HEK293 (cell line): ENCODE data around the gene IDI2.

Source experiments
- BCL11B ChIP-seq: fragments of 450-650 bp; formaldehyde crosslinking; IDR thresholded peaks from 2 replicates; pipeline ENCODE4 v1.5.1; 2016; ENCODE audit warnings: low read depth, missing biosample characterization, missing genetic modification characterization
- GLIS1 ChIP-seq: fragments of 450-650 bp; formaldehyde crosslinking; IDR thresholded peaks from 2 replicates; pipeline ENCODE4 v1.5.1; 2016; ENCODE audit warnings: missing biosample characterization, missing genetic modification characterization
- KLF1 ChIP-seq: fragments of 450-650 bp; formaldehyde crosslinking; IDR thresholded peaks from 2 replicates; pipeline ENCODE4 v1.5.1; 2016; ENCODE audit warnings: missing biosample characterization, missing genetic modification characterization
- KLF16 ChIP-seq: fragments of 450-650 bp; formaldehyde crosslinking; IDR thresholded peaks from 2 replicates; pipeline ENCODE4 v1.5.1; 2017; ENCODE audit warnings: missing biosample characterization, missing genetic modification characterization
- KLF7 ChIP-seq: fragments of 450-650 bp; formaldehyde crosslinking; IDR thresholded peaks from 2 replicates; pipeline ENCODE4 v1.5.1; 2016; ENCODE audit warnings: missing biosample characterization, missing genetic modification characterization, borderline replicate concordance
- MEIS1 ChIP-seq: sonication (generic); formaldehyde crosslinking; IDR thresholded peaks from 2 replicates; pipeline ENCODE4 v1.8.1; 2022; ENCODE audit warnings: missing genetic modification reagents, mild to moderate bottlenecking, borderline replicate concordance
- REPIN1 ChIP-seq: fragments of 450-650 bp; formaldehyde crosslinking; IDR thresholded peaks from 2 replicates; pipeline ENCODE4 v1.5.1; 2017; ENCODE audit warnings: missing biosample characterization, missing genetic modification characterization, low read depth
- ZNF132 ChIP-seq: fragments of 450-650 bp; formaldehyde crosslinking; IDR thresholded peaks from 2 replicates; pipeline ENCODE4 v1.5.1; 2017; ENCODE audit warnings: missing biosample characterization, missing genetic modification characterization, borderline replicate concordance
- ZNF155 ChIP-seq: fragments of 450-650 bp; formaldehyde crosslinking; IDR thresholded peaks from 2 replicates; pipeline ENCODE4 v1.5.1; 2016; ENCODE audit warnings: missing biosample characterization, missing genetic modification characterization
- ZNF24 ChIP-seq: fragments of 450-650 bp; formaldehyde crosslinking; IDR thresholded peaks from 2 replicates; pipeline ENCODE4 v1.5.1; 2016; ENCODE audit warnings: missing biosample characterization, missing genetic modification characterization
- ZNF335 ChIP-seq: fragments of 450-650 bp; formaldehyde crosslinking; conservative IDR thresholded peaks from 2 replicates; pipeline ENCODE4 v1.5.1; 2016; ENCODE audit warnings: missing biosample characterization, missing genetic modification characterization
- ZNF394 ChIP-seq: fragments of 450-650 bp; formaldehyde crosslinking; IDR thresholded peaks from 2 replicates; pipeline ENCODE4 v1.5.1; 2016; ENCODE audit warnings: missing biosample characterization, missing genetic modification characterization, mild to moderate bottlenecking, moderate library complexity, borderline replicate concordance
- ZNF426 ChIP-seq: fragments of 450-650 bp; formaldehyde crosslinking; IDR thresholded peaks from 2 replicates; pipeline ENCODE4 v1.5.1; 2017; ENCODE audit warnings: missing biosample characterization, missing genetic modification characterization, mild to moderate bottlenecking, inconsistent platforms, moderate library complexity
- ZNF529 ChIP-seq: fragments of 450-650 bp; formaldehyde crosslinking; IDR thresholded peaks from 2 replicates; pipeline ENCODE4 v1.5.1; 2017; ENCODE audit warnings: missing genetic modification characterization, missing biosample characterization; ENCODE audit not compliant: insufficient replicate concordance
- ZNF555 ChIP-seq: fragments of 450-650 bp; formaldehyde crosslinking; conservative IDR thresholded peaks from 2 replicates; pipeline ENCODE4 v1.5.1; 2017; ENCODE audit warnings: missing biosample characterization, mild to moderate bottlenecking, missing genetic modification characterization, inconsistent platforms
- ZNF623 ChIP-seq: fragments of 450-650 bp; formaldehyde crosslinking; IDR thresholded peaks from 2 replicates; pipeline ENCODE4 v1.5.1; 2016; ENCODE audit warnings: missing biosample characterization, missing genetic modification characterization
- ZNF747 ChIP-seq: fragments of 450-650 bp; formaldehyde crosslinking; IDR thresholded peaks from 2 replicates; pipeline ENCODE4 v1.5.1; 2016; ENCODE audit warnings: missing biosample characterization, missing genetic modification characterization
- ZNF768 ChIP-seq: fragments of 450-650 bp; formaldehyde crosslinking; IDR thresholded peaks from 2 replicates; pipeline ENCODE4 v1.5.1; 2018; ENCODE audit warnings: missing biosample characterization, mild to moderate bottlenecking, missing genetic modification characterization
- TF ChIP-seq, protein P1 (sequence below): fragments of 450-650 bp; formaldehyde crosslinking; IDR thresholded peaks from 2 replicates; pipeline ENCODE4 v1.5.1; 2016; ENCODE audit warnings: missing biosample characterization, missing genetic modification characterization, borderline replicate concordance
- TF ChIP-seq, protein P2 (sequence below): fragments of 450-650 bp; formaldehyde crosslinking; IDR thresholded peaks from 2 replicates; pipeline ENCODE4 v1.5.1; 2016; ENCODE audit warnings: missing biosample characterization, missing genetic modification characterization
- TF ChIP-seq, protein P3 (sequence below): fragments of 450-650 bp; formaldehyde crosslinking; IDR thresholded peaks from 2 replicates; pipeline ENCODE4 v1.5.1; 2016; ENCODE audit warnings: missing biosample characterization, missing genetic modification characterization
- TF ChIP-seq, protein P4 (sequence below): fragments of 450-650 bp; formaldehyde crosslinking; IDR thresholded peaks from 2 replicates; pipeline ENCODE4 v1.5.1; 2016; ENCODE audit warnings: missing biosample characterization, missing genetic modification characterization
- TF ChIP-seq, protein P5 (sequence below): fragments of 450-650 bp; formaldehyde crosslinking; IDR thresholded peaks from 2 replicates; pipeline ENCODE4 v1.5.1; 2016; ENCODE audit warnings: missing biosample characterization, missing genetic modification characterization
- TF ChIP-seq, protein P6 (sequence below): fragments of 450-650 bp; formaldehyde crosslinking; IDR thresholded peaks from 2 replicates; pipeline ENCODE4 v1.5.1; 2017; ENCODE audit warnings: missing biosample characterization, mild to moderate bottlenecking, missing genetic modification characterization, moderate library complexity
- TF ChIP-seq, protein P7 (sequence below): fragments of 450-650 bp; formaldehyde crosslinking; IDR thresholded peaks from 2 replicates; pipeline ENCODE4 v1.5.1; 2016; ENCODE audit warnings: missing biosample characterization, missing genetic modification characterization, low read depth

Gene IDI2

DNA sequence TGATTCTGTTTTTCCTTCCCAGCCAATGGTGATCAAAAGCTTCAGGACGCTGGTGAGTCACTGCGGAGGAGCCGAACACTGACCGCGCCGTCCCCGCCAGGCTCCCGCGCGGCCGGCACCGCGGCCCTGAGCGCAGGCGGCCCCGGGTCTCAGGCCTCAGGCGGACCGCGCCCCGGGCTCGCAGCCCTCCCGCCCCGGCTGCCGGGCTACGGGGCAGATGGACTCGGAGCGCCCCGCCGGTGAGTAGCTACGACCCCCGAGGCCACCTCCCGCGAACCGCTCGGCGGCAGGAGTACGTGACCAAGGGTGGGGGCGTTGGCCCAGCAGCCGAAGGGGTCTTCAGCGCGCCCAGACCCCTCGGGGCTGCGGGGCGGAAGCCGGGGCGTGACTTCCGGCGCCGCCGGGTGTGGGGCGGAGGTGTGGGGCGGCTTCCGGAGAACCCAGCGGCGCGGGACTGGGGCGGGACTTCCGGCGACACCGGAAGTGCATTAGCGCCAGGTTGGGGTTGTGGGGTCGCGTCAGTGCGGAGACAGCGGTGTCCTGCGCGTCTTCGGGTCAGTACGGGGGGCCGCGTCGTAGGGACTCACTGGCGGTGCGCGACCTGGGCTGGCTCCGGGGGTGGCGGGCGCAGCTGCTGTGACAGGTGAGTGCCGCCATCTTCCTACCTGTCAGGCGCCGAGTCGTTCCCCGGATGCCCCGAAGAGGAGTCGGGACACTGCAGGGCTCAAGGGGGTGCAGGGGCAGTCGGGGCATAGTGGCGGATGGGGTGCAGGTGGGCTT is 30.9 kb upstream of the IDI2 start, which contains the start of gene WDR37 (continued):
- TF ChIP-seq, protein P1, sequence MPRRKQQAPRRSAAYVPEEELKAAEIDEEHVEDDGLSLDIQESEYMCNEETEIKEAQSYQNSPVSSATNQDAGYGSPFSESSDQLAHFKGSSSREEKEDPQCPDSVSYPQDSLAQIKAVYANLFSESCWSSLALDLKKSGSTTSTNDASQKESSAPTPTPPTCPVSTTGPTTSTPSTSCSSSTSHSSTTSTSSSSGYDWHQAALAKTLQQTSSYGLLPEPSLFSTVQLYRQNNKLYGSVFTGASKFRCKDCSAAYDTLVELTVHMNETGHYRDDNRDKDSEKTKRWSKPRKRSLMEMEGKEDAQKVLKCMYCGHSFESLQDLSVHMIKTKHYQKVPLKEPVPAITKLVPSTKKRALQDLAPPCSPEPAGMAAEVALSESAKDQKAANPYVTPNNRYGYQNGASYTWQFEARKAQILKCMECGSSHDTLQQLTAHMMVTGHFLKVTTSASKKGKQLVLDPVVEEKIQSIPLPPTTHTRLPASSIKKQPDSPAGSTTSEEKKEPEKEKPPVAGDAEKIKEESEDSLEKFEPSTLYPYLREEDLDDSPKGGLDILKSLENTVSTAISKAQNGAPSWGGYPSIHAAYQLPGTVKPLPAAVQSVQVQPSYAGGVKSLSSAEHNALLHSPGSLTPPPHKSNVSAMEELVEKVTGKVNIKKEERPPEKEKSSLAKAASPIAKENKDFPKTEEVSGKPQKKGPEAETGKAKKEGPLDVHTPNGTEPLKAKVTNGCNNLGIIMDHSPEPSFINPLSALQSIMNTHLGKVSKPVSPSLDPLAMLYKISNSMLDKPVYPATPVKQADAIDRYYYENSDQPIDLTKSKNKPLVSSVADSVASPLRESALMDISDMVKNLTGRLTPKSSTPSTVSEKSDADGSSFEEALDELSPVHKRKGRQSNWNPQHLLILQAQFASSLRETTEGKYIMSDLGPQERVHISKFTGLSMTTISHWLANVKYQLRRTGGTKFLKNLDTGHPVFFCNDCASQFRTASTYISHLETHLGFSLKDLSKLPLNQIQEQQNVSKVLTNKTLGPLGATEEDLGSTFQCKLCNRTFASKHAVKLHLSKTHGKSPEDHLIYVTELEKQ (tag by site-specific recombination), result no peak
- TF ChIP-seq ZNF555 (no peak), ZNF394 (tag by site-specific recombination) (no peak), GLIS1 (peak; percentile 69), BCL11B (tag by site-specific recombination) (0 out of 2 replicates have a peak, but pooled peaks have one; percentile 22), KLF7 (tag by site-specific recombination) (peak; percentile 74; the same call in 1 of the 2 replicates), ZNF529 (tag by site-specific recombination) (no peak), REPIN1 (tag by site-specific recombination) (0 out of 2 replicates have a peak, but pooled peaks have one; percentile 17), KLF1 (tag by site-specific recombination) (peak; percentile 90), KLF16 (peak; percentile 58; the same call in 1 of the 2 replicates), ZNF426 (tag by site-specific recombination) (no peak), MEIS1 (CRISPR knock-in tag) (no peak), ZNF768 (tag by site-specific recombination) (no peak), ZNF623 (tag by site-specific recombination) (0 out of 2 replicates have a peak, but pooled peaks have one; percentile 6), ZNF24 (tag by site-specific recombination) (0 out of 2 replicates have a peak, but pooled peaks have one; percentile 40), ZNF132 (tag by site-specific recombination) (no peak), ZNF155 (tag by site-specific recombination) (no peak), ZNF335 (tag by site-specific recombination) (peak; percentile 98), ZNF747 (tag by site-specific recombination) (no peak)
- TF ChIP-seq, protein P2, sequence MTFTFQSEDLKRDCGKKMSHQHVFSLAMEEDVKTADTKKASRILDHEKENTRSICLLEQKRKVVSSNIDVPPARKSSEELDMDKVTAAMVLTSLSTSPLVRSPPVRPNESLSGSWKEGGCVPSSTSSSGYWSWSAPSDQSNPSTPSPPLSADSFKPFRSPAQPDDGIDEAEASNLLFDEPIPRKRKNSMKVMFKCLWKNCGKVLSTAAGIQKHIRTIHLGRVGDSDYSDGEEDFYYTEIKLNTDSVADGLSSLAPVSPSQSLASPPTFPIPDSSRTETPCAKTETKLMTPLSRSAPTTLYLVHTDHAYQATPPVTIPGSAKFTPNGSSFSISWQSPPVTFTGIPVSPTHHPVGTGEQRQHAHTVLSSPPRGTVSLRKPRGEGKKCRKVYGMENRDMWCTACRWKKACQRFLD, result no peak
- TF ChIP-seq, protein P3, sequence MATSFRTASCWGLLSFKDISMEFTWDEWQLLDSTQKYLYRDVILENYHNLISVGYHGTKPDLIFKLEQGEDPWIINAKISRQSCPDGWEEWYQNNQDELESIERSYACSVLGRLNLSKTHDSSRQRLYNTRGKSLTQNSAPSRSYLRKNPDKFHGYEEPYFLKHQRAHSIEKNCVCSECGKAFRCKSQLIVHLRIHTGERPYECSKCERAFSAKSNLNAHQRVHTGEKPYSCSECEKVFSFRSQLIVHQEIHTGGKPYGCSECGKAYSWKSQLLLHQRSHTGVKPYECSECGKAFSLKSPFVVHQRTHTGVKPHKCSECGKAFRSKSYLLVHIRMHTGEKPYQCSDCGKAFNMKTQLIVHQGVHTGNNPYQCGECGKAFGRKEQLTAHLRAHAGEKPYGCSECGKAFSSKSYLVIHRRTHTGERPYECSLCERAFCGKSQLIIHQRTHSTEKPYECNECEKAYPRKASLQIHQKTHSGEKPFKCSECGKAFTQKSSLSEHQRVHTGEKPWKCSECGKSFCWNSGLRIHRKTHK (tag by site-specific recombination), result no peak
- TF ChIP-seq, protein P4, sequence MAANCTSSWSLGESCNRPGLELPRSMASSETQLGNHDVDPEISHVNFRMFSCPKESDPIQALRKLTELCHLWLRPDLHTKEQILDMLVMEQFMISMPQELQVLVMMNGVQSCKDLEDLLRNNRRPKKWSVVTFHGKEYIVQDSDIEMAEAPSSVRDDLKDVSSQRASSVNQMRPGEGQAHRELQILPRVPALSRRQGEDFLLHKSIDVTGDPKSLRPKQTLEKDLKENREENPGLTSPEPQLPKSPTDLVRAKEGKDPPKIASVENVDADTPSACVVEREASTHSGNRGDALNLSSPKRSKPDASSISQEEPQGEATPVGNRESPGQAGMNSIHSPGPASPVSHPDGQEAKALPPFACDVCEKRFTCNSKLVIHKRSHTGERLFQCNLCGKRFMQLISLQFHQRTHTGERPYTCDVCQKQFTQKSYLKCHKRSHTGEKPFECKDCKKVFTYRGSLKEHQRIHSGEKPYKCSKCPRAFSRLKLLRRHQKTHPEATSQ (tag by site-specific recombination), result no peak
- TF ChIP-seq, protein P5, sequence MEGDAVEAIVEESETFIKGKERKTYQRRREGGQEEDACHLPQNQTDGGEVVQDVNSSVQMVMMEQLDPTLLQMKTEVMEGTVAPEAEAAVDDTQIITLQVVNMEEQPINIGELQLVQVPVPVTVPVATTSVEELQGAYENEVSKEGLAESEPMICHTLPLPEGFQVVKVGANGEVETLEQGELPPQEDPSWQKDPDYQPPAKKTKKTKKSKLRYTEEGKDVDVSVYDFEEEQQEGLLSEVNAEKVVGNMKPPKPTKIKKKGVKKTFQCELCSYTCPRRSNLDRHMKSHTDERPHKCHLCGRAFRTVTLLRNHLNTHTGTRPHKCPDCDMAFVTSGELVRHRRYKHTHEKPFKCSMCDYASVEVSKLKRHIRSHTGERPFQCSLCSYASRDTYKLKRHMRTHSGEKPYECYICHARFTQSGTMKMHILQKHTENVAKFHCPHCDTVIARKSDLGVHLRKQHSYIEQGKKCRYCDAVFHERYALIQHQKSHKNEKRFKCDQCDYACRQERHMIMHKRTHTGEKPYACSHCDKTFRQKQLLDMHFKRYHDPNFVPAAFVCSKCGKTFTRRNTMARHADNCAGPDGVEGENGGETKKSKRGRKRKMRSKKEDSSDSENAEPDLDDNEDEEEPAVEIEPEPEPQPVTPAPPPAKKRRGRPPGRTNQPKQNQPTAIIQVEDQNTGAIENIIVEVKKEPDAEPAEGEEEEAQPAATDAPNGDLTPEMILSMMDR (tag by site-specific recombination), result no peak
- TF ChIP-seq, protein P6, sequence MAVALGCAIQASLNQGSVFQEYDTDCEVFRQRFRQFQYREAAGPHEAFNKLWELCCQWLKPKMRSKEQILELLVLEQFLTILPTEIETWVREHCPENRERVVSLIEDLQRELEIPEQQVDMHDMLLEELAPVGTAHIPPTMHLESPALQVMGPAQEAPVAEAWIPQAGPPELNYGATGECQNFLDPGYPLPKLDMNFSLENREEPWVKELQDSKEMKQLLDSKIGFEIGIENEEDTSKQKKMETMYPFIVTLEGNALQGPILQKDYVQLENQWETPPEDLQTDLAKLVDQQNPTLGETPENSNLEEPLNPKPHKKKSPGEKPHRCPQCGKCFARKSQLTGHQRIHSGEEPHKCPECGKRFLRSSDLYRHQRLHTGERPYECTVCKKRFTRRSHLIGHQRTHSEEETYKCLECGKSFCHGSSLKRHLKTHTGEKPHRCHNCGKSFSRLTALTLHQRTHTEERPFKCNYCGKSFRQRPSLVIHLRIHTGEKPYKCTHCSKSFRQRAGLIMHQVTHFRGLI (tag by site-specific recombination), result peak; percentile 40; the same call in 1 of the 2 replicates
- TF ChIP-seq, protein P7, sequence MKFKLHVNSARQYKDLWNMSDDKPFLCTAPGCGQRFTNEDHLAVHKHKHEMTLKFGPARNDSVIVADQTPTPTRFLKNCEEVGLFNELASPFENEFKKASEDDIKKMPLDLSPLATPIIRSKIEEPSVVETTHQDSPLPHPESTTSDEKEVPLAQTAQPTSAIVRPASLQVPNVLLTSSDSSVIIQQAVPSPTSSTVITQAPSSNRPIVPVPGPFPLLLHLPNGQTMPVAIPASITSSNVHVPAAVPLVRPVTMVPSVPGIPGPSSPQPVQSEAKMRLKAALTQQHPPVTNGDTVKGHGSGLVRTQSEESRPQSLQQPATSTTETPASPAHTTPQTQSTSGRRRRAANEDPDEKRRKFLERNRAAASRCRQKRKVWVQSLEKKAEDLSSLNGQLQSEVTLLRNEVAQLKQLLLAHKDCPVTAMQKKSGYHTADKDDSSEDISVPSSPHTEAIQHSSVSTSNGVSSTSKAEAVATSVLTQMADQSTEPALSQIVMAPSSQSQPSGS (tag by site-specific recombination), result no peak
